Upper lobe of left lung (tissue), 6 donors: ENCODE measurements around the gene KIF26B. TPM values are rescaled to one million over a fixed set of nuclear protein-coding genes. Genes with fewer than 3 reads are reported as not detected.
A peak's percentile ranks its signal among the peaks of the same experiment; 100 is the strongest.

Experiments used
- ATAC-seq, 2 donors: fragments of 200-7000 bp; cut with Tn5 transposase; one replicate each; pipeline ENCODE4 v1.9.1; 2022; ENCODE audit warnings: mild to moderate bottlenecking in 2 of 2, moderate library complexity in 2 of 2; ENCODE audit not compliant: low FRiP score in 2 of 2
- DNase-seq, 2 donors: peaks; one replicate each; pipeline ENCODE4 v3.0.0-alpha.2; 2019 to 2020
- H3K27ac ChIP-seq, 4 donors: fragments of 200-600 bp; sonication (generic); one replicate each; pipeline ENCODE4 v1.5.1; 2016 to 2019
- H3K27me3 ChIP-seq, 4 donors: fragments of 200-600 bp; sonication (generic); one replicate each; pipeline ENCODE4 v1.5.1; 2017 to 2019
- H3K36me3 ChIP-seq, 4 donors: fragments of 200-600 bp; sonication (generic); one replicate each; pipeline ENCODE4 v1.5.1; 2016 to 2019
- H3K4me1 ChIP-seq, 4 donors: fragments of 200-600 bp; sonication (generic); one replicate each; pipeline ENCODE4 v1.5.1; 2018 to 2019
- H3K4me3 ChIP-seq, 4 donors: fragments of 200-600 bp; sonication (generic); one replicate each; pipeline ENCODE4 v1.5.1; 2017 to 2019; ENCODE audit warnings: mild to moderate bottlenecking in 2 of 4, moderate library complexity in 1 of 4
- H3K9me3 ChIP-seq, 4 donors: fragments of 200-600 bp; sonication (generic); one replicate each; pipeline ENCODE4 v1.5.1; 2018 to 2019
- CTCF ChIP-seq, 6 experiments: fragments of 450-650 bp in 4 of 6; fragments of 200-600 bp in 2 of 6; sonication (generic) in 2 of 6; IDR thresholded peaks; one replicate each; pipeline ENCODE4 v1.5.1; 2016 to 2019; ENCODE audit warnings: antibody characterized with exemption in 6 of 6
- EP300 ChIP-seq, 4 donors: sonication (generic); formaldehyde crosslinking; IDR thresholded peaks; one replicate each; pipeline ENCODE4 v1.5.1; 2017; ENCODE audit warnings: antibody characterized with exemption in 4 of 4, control low read depth in 2 of 4
- POLR2A ChIP-seq, 4 donors: fragments of 450-650 bp; IDR thresholded peaks; one replicate each; pipeline ENCODE4 v1.5.1; 2016 to 2017; ENCODE audit warnings: antibody characterized with exemption in 4 of 4, mild to moderate bottlenecking in 2 of 4
- POLR2AphosphoS5 ChIP-seq, 2 donors: sonication (generic); formaldehyde crosslinking; IDR thresholded peaks; one replicate each; pipeline ENCODE4 v1.5.1; 2017; ENCODE audit warnings: antibody characterized with exemption in 2 of 2
- WGBS, 2 donors: methylation state at CpG; one replicate each; pipeline ENCODE4 v1.1.5; 2017 to 2018; 5-methylcytosine and 5-hydroxymethylcytosine counted together
- total RNA-seq, 6 donors: library from RNA; depleted of rRNA in 4 of 6; stranded (reverse); fragments of >200 nt in 4 of 6; gene quantifications; one replicate each; pipeline versions ENCODE4 v1.1.0 to v1.2.1, GENCODE V29; 2016 to 2021
- donor health status: DM: no; HTN: no; CAD: no; lungs with moderate emphysema.
- donor health status: DM: no; HTN: yes; CAD: no; lungs with severe emphysema.

KIF26B gene
- total RNA-seq, 6 donors from 2014 or later = 1.2 to 4.3 (median 2.1) TPM

DNA sequence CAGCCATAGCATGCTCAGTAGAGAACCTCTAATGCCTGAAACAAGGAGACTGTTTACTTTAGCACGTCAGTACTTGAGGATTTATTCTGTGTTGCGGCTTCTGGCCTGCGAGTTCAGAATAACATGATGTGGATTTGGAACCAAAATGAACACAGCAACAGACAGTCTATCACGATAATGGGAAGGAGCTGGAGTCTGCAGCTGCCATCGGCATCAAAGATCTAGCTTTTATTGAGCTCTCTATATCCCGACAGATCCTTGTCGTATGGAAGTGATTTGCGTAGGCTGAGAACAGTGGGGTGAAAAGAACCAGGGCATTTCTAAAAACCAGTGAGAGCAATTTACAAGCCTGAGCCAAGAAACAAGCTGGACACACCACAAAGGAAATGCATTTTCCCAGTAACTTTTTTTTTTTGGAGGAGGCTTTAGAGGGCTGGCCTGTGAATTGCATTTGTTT lies 294.2 kb downstream of the KIF26B start:
- H3K27me3 ChIP-seq = no peaks in the 10 kb centered on the region
- TF ChIP-seq CTCF (IDR thresholded peaks at IDR 0.05) (no peak), POLR2A (IDR thresholded peaks at IDR 0.05) (no peak), POLR2AphosphoS5 (IDR thresholded peaks at IDR 0.05) (no peak), EP300 (IDR thresholded peaks at IDR 0.05) (no peak)
- H3K36me3 ChIP-seq = no peaks in the 10 kb centered on the region
- ATAC-seq = no peak
- DNase-seq = no peak
- no peaks in the 10 kb centered on the region for H3K9me3 ChIP-seq
- 62% methylated on average over 8 of the region's 8 CpGs for WGBS, 2 donors
- no peaks in the 10 kb centered on the region for H3K4me1 ChIP-seq
- no peak overlapping the region for H3K27ac ChIP-seq
- no peak overlapping the region for H3K4me3 ChIP-seq

DNA sequence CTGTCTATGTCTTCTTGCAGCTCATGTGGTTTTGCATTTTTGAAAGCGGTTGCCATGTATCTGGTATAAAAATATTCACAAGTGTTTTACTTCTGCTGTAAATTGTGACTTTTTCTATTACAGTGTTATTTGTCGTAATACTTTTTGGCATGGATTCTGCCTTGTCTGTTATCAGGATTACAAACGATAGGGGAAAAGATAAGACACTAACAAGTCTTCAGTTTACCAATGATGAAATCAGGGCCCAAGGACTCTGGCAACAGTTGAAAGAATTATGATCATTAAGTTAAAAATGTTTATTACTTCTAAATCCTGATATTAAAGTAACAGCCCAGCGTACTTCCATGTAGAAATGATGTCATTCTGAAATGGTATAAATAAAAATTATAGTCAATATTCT lies 298.8 kb downstream of the KIF26B start:
- WGBS, 2 donors = 76% methylated on average over 4 of the region's 4 CpGs
- H3K27ac ChIP-seq = no peak overlapping the region
- DNase-seq = no peak

GRCh38 chr1:245454051-245454450 lies 299.3 kb downstream of the KIF26B start:
- TF ChIP-seq CTCF (IDR thresholded peaks at IDR 0.05) = no peak
- no peak for TF ChIP-seq POLR2AphosphoS5 (IDR thresholded peaks at IDR 0.05)
- no peak for TF ChIP-seq POLR2A (IDR thresholded peaks at IDR 0.05)
- no peak for TF ChIP-seq EP300 (IDR thresholded peaks at IDR 0.05)
- Histone ChIP-seq H3K36me3 (no peaks in the 10 kb centered on the region), H3K4me3 (no peak overlapping the region), H3K9me3 (no peaks in the 10 kb centered on the region), H3K27ac (no peak overlapping the region), H3K4me1 (no peaks in the 10 kb centered on the region), H3K27me3 (no peaks in the 10 kb centered on the region)
- 91 to 93% methylated on average over 2 of the region's 2 CpGs for WGBS, 2 donors
- no peak for DNase-seq
- no peak for ATAC-seq

More for the DNA sequence above, 298.8 kb downstream of the KIF26B start:
- no peak for TF ChIP-seq POLR2A (IDR thresholded peaks at IDR 0.05)
- no peak for TF ChIP-seq CTCF (IDR thresholded peaks at IDR 0.05)
- TF ChIP-seq POLR2AphosphoS5 (IDR thresholded peaks at IDR 0.05) = no peak
- TF ChIP-seq EP300 (IDR thresholded peaks at IDR 0.05) = no peak
- Histone ChIP-seq H3K36me3 (no peaks in the 10 kb centered on the region), H3K4me3 (no peak overlapping the region), H3K4me1 (no peaks in the 10 kb centered on the region), H3K27me3 (no peaks in the 10 kb centered on the region), H3K9me3 (no peaks in the 10 kb centered on the region)
- ATAC-seq = no peak

GRCh38 chr1:245457562-245457961 lies 302.8 kb downstream of the KIF26B start:
- no peaks in the 10 kb centered on the region for H3K27me3 ChIP-seq
- H3K4me1 ChIP-seq = no peaks in the 10 kb centered on the region
- 88 to 89% methylated on average over 1 of the region's 1 CpG for WGBS, 2 donors
- TF ChIP-seq POLR2AphosphoS5 (IDR thresholded peaks at IDR 0.05) (no peak), CTCF (IDR thresholded peaks at IDR 0.05) (no peak), EP300 (IDR thresholded peaks at IDR 0.05) (no peak), POLR2A (IDR thresholded peaks at IDR 0.05) (no peak)
- no peak for ATAC-seq
- no peak overlapping the region for H3K27ac ChIP-seq
- DNase-seq = no peak
- no peak overlapping the region for H3K4me3 ChIP-seq
- no peaks in the 10 kb centered on the region for H3K9me3 ChIP-seq
- H3K36me3 ChIP-seq = no peaks in the 10 kb centered on the region

GRCh38 chr1:245458234-245458633 lies 303.4 kb downstream of the KIF26B start:
- no peaks in the 10 kb centered on the region for H3K36me3 ChIP-seq
- DNase-seq = no peak
- WGBS, 2 donors = 94 to 95% methylated on average over 7 of the region's 7 CpGs
- no peak overlapping the region for H3K27ac ChIP-seq
- H3K9me3 ChIP-seq = no peaks in the 10 kb centered on the region
- no peaks in the 10 kb centered on the region for H3K27me3 ChIP-seq
- no peak overlapping the region for H3K4me3 ChIP-seq
- peak in 1 of 2 donors; percentile 45 for ATAC-seq
- TF ChIP-seq POLR2AphosphoS5 (IDR thresholded peaks at IDR 0.05) = no peak
- TF ChIP-seq POLR2A (IDR thresholded peaks at IDR 0.05) = no peak
- no peak for TF ChIP-seq EP300 (IDR thresholded peaks at IDR 0.05)
- no peak for TF ChIP-seq CTCF (IDR thresholded peaks at IDR 0.05)
- no peaks in the 10 kb centered on the region for H3K4me1 ChIP-seq
